Thoracic aorta (tissue), 2 donors: ENCODE data around the gene BET1L. TPM values are rescaled to one million over a fixed set of nuclear protein-coding genes. Genes with fewer than 3 reads are reported as not detected.
A peak's percentile ranks its signal among the peaks of the same experiment; 100 is the strongest.

Source experiments
- ATAC-seq: fragments of 150-250 bp; one replicate; pipeline ENCODE4 v1.8.0; 2017; ENCODE audit warnings: low read depth; ENCODE audit not compliant: insufficient number of reproducible peaks, low FRiP score
- DNase-seq: peaks from one replicate; pipeline ENCODE4 v3.0.0-alpha.2; 2020; ENCODE audit warnings: low spot score
- H3K27ac ChIP-seq, 2 donors: fragments of 200-600 bp; sonication (generic); 1 replicate in 1 of 2; 2 replicates in 1 of 2; pipeline ENCODE4 v1.5.1; 2016; ENCODE audit warnings: mild to moderate bottlenecking in 2 of 2, moderate library complexity in 2 of 2
- H3K27me3 ChIP-seq: fragments of 200-600 bp; sonication (generic); replicated peaks from 2 replicates; pipeline ENCODE4 v1.6.0; 2016; ENCODE audit warnings: mild to moderate bottlenecking; ENCODE audit not compliant: insufficient read depth
- H3K36me3 ChIP-seq: fragments of 200-600 bp; sonication (generic); one replicate; pipeline ENCODE4 v1.5.1; 2016
- H3K4me1 ChIP-seq, 2 donors: fragments of 200-600 bp; sonication (generic); 1 replicate in 1 of 2; 2 replicates in 1 of 2; pipeline versions ENCODE4 v1.5.1 to v1.6.0; 2016; ENCODE audit warnings: low read depth in 2 of 2, mild to moderate bottlenecking in 1 of 2; ENCODE audit not compliant: control insufficient read depth in 1 of 2
- H3K4me3 ChIP-seq: fragments of 200-600 bp; sonication (generic); 2 replicates; pipeline ENCODE4 v1.5.1; 2016; ENCODE audit warnings: mild to moderate bottlenecking
- H3K9me3 ChIP-seq: fragments of 200-600 bp; sonication (generic); 2 replicates; pipeline ENCODE4 v1.5.1; 2016
- CTCF ChIP-seq: fragments of 200-600 bp; sonication (generic); IDR thresholded peaks from one replicate; pipeline ENCODE4 v1.5.1; 2019; ENCODE audit warnings: antibody characterized with exemption
- total RNA-seq, 2 donors: library from RNA; depleted of rRNA; stranded (reverse); fragments of >200 nt; gene quantifications; one replicate each; pipeline versions ENCODE4 v1.1.0 to v1.2.3, GENCODE V29; 2016

BET1L gene
- total RNA-seq, 2 donors from 2014 or later: 38.7 to 42.7 TPM

GRCh38 chr11:252666-253065, 45.5 kb upstream of the BET1L start:
- no peak for ATAC-seq
- H3K9me3 ChIP-seq: no peaks in the 10 kb centered on the region
- no peaks in the 10 kb centered on the region for H3K4me1 ChIP-seq
- H3K27me3 ChIP-seq: no peaks in the 10 kb centered on the region
- H3K36me3 ChIP-seq: peaks cover 43% of the 10 kb centered on the region
- DNase-seq: no peak
- H3K4me3 ChIP-seq: no peak overlapping the region
- H3K27ac ChIP-seq: no peak overlapping the region
- TF ChIP-seq CTCF: no peak

- no peak for TF ChIP-seq CTCF
- Histone ChIP-seq H3K9me3 (no peaks in the 10 kb centered on the region), H3K4me1 (no peaks in the 10 kb centered on the region), H3K4me3 (no peak overlapping the region), H3K27ac (no peak overlapping the region), H3K27me3 (no peaks in the 10 kb centered on the region), H3K36me3 (peaks cover 53% of the 10 kb centered on the region)
- no peak for DNase-seq
- ATAC-seq: no peak
Observed at GRCh38 chr11:251550-251949, 44.4 kb upstream of the BET1L start.

GRCh38 chr11:250740-251299, 43.6 kb upstream of the BET1L start:
- TF ChIP-seq CTCF: peak; percentile 53
- Histone ChIP-seq H3K27ac (peak overlapping the region in 1 of 2 donors; percentile 45), H3K36me3 (peaks cover 55% of the 10 kb centered on the region), H3K9me3 (no peaks in the 10 kb centered on the region), H3K4me3 (no peak overlapping the region), H3K4me1 (no peaks in the 10 kb centered on the region), H3K27me3 (no peaks in the 10 kb centered on the region)
- DNase-seq (no peak), ATAC-seq (no peak)

- DNase-seq: no peak
- peaks cover 59% of the 10 kb centered on the region for H3K36me3 ChIP-seq
- no peak for ATAC-seq
- H3K27ac ChIP-seq: no peak overlapping the region
- H3K27me3 ChIP-seq: no peaks in the 10 kb centered on the region
- H3K4me3 ChIP-seq: no peak overlapping the region
- no peaks in the 10 kb centered on the region for H3K4me1 ChIP-seq
- H3K9me3 ChIP-seq: no peaks in the 10 kb centered on the region
- TF ChIP-seq CTCF: no peak
Observed at GRCh38 chr11:250274-250673, 43.1 kb upstream of the BET1L start.

GRCh38 chr11:249062-249461, 41.9 kb upstream of the BET1L start:
- no peaks in the 10 kb centered on the region for H3K9me3 ChIP-seq
- no peak overlapping the region for H3K27ac ChIP-seq
- peaks cover 66% of the 10 kb centered on the region for H3K36me3 ChIP-seq
- H3K27me3 ChIP-seq: no peaks in the 10 kb centered on the region
- no peak overlapping the region for H3K4me3 ChIP-seq
- ATAC-seq: no peak
- TF ChIP-seq CTCF: no peak
- H3K4me1 ChIP-seq: no peaks in the 10 kb centered on the region
- no peak for DNase-seq
